GM19193 (cell line): ENCODE results near the gene RNF141.

Source experiments
- POLR2A ChIP-seq: IDR thresholded peaks from 4 replicates; pipeline ENCODE4 v1.6.1; 2011; ENCODE audit not compliant: insufficient read depth, insufficient read length; ENCODE audit errors: extremely low read depth

Gene RNF141, protein sequence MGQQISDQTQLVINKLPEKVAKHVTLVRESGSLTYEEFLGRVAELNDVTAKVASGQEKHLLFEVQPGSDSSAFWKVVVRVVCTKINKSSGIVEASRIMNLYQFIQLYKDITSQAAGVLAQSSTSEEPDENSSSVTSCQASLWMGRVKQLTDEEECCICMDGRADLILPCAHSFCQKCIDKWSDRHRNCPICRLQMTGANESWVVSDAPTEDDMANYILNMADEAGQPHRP

DNA sequence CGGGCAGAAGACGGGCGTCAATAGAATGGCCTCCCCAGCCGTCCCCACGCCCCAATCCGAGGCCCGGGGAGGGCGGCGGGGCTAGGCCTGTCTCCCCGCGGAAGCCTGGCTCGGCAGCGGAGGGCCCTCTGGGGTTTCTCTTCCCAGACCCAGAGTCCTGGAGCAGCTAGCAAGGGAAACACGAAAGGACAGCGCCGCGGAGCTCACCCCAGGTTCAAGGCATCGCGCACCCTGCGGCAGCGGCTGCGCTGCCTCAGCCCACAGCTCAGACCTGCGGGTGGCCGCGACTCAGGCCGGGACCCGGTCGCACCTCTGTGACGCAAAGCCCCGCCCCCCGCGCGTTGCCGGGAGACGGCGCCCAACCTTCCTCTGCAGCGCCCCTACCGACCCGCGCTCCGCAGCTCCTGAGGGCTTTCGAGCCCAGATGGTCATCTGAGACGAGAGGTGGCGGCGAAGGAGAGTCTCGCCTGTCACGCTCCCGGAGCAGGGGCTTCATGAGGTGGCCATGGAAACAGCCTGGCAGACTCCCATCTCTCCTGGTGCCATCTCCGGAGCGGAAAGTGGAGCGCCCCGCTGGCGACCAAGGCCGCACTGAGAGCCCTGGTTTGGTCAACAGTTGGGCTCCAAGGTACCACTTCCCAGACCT lies at the start of gene RNF141:
Gene RNF141, minus strand, starts transcription at position 273 of the 646 bp plus-strand sequence. CDS start 7,029 bp downstream, outside the sequence.
- TF ChIP-seq POLR2A, result peak; percentile 91

DNA sequence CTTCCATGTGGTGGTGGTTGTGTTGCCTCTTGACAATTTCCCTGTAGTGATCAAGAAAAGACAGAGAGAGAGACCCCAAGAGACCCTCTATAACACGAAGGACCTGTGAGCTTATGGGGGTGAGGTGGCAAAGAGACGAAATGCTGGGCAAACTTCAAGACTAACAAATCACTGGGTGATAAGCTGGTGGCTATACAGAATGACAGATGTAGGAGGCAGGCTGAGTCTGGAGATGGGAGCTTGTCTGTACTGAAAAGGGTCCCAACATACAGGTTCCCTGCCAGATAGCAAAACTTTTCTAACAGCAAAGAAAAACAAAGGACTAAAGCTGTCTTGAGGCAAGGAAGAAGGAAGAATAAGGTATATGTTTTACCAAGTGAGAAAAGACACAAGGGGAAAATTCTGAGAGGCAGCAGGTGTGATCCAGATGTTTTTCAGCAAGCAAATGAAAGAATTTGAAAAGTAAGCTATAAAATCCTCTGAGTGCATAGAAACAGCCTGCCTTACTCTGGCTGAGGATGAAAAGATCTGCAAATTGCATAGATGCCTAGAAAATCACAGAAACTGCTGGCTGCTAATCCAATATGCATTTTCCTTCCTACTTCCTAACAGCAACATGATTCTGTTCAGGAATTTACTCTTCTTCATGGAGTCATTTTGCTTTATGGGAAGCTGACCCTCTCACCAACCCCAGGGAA lies 49.4 kb upstream of the RNF141 start:
- no peak for TF ChIP-seq POLR2A

DNA sequence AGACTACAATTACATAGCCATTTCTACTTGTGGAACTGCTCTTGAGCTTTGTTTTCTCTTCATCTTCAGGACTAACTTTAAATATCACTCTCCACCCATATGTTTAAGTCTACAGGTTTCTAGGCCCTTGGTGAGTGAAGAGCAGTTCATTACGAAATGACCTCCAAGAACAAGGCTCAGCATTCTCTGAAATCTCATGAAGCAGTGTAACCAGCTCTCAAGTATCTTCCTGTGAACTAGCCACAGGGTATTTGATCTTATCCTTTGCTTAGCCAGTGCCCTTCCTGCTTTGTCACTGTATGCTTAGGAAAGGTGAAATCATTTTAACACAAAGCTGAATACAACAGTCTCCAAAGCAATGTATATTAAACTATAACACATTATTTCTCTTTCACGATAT lies 47.9 kb upstream of the RNF141 start:
- TF ChIP-seq POLR2A, result no peak

DNA sequence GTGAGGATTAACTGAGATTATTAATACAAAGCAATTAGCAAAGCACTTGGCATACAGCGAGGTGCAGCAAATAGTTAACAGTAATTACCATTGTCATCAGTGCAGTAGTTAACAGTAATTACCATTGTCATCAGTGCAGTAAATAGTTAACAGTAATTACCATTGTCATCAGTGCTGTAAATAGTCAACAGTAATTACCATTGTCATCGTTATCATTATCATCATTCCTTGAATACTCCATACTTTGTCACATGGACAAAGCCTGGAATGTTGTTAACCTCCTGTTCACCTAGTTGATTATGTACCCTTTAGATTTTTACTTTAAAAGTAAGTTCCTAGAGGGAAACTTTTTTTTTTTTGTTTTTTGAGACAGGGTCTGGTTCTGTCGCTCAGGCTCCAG lies 47.0 kb upstream of the RNF141 start:
- no peak for TF ChIP-seq POLR2A

DNA sequence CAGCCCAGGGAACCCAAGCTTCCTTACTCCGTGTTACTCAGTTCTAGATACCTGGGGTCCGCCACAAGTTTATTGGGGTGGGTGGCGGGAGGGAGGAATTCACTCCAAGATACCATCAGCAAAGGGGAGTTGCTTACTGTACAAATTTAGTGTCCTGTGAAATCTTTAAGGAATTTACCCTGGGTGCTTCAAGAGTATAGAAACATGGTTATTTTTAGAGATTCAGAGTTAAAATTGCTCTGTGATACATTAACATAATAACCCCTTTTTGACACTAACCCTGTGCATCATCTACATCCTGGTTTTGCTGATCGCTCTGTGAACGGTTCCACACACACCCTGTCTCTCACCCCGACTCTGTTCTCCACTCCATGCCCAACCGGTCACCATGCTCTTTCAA lies 46.4 kb upstream of the RNF141 start:
- TF ChIP-seq POLR2A, result no peak

DNA sequence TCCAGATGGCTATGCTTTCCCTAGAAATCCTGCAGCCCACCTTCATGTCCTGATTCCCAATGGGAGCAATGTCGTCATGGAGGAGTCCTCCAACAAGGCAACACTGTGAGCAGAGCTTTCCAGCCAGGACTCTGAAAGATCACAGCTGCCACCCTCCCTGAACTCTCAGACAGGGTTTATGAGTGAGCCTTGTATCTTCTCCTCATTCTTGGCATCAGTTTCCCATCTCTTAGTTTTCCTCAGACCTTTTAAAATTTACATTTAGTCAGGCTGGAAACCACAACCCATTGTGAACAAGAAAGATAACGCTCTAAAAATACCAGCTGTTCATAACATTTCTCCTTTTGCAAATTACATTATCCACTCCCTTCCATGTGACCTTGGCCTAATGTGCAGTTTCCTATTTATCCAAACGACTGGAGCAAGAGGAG lies 43.1 kb upstream of the RNF141 start:
- no peak for TF ChIP-seq POLR2A

DNA sequence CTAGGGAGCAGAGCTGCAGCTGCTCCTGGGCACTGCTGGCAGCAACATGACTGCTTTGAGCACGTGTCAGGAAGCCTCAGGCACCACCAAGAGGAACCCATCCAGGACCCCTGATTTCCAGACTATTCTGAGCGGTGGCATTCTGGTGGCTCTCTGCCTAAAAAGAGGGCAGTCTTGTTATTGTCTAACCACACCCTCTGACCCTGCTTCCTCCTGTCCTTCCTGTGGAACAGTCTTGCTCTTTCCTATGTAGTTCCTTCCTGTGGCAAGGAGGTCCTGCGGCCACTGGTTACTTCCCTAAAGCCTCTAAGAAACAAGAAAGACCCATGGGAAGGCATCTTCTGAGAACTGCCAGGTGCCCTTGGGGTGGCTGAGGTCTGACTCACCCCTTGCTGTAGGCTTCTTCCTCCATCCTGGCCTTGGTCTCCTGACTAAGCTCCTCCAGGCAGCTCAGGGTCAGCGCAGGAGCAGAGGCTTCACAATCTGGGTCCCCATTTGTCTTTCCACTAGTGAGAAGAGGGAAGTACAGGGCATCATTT lies 40.6 kb upstream of the RNF141 start:
- TF ChIP-seq POLR2A, result no peak

DNA sequence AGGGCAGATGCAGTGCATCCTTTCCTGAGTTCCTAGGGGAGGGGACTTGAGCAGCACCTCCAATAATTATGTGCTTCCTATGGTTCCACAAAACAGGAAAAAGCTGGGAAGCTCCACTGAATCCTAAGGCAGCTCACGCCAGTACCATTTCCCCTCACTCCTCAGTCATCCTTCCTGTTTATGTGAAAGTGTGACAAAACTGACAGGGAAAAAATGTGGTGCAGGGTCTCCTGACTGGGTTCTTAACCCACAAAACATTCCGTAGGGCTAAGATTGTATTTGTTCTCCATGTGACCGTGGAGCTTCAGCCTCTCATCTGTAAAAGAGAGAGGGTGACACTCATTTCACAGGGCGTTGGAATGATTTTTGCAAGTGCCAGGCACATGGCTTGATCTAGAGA lies 39.6 kb upstream of the RNF141 start:
- no peak for TF ChIP-seq POLR2A

DNA sequence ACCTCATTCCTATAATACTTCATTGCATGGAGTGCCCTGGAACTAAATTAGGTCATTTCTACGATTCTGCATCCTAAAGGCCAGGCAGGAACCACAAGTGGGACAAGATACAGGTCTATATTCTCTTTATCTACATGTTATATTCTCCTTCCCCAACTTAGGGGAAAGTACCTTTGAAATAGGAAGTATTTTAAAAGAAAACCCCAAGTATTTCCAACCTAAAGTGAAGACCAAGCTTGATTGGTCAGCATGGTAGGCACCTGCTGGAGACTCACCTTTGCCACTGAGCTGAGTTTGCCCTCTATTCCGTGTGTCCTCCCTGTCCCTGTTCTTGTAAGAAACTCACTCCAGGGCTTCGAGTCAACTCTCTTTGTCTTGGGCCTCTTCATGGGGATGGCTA lies 38.7 kb upstream of the RNF141 start:
- no peak for TF ChIP-seq POLR2A

DNA sequence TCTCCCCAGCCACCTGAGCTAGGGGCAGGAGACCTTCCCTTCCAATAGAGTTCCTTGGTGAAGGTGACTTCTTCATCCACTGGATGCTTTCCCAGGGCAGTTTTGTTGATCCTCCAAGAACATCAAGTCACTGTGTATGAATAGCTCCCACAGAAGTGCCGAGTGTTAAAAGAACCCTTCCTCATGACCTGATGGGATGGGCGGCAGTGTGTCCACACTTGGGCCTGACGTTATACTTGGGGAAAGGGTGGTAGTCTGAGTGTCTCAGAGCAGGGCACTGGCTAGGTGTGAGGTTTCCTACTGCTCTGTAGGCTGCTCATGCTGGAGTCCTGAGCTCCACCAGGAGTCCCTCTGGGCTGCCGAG lies 35.0 kb upstream of the RNF141 start:
- no peak for TF ChIP-seq POLR2A

DNA sequence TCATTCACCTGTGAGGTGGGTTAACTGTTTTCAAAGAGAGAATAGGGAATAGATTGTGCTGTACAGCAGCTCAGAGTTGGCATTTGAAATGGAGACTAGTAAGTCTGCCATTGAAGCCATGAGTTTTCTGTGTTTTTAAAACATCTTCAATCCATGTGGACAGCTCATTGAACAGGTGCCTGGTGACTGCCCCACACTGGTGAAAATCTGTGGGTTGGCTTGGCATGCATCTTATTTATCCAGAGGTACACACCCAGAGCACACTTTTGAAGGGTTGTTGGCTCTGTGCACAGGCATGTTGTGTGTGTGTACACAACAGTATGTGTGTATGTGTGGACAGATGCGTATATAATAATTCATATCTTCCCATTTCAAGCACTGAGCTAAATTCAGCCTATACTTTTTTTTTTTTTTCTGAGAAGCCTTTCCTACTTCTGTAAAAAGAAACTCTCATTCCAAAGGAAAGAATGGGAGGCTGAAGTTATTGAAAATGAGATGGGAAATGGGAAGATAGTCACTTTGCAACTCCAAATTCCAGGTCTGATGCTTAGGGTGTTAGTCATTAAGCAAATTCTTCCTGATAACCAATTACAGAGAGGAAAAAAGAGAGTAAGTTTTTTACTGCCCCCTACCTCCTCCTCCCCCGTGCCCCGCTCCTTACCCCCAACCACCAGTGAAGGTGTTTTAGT lies 34.5 kb upstream of the RNF141 start:
- no peak for TF ChIP-seq POLR2A

DNA sequence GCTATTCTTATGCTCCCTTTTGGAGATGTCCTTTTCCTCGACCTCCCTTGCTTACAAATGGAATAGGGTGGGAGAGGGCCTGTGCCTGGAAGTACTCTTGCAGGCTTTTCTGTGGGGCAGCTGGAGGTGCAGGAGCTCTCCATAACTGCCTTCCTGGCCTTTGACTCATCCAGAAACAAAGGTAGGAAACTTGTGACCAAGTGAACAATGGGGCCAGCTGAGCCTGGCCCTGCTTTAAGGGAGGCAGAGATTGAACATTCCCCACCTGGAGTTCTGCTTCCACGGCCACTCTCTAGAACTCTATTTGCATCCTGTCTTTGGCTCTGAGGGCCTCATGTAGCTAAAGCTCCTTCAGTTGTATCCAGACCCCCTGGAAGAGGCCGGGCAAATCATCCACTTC lies 32.6 kb upstream of the RNF141 start:
- no peak for TF ChIP-seq POLR2A

DNA sequence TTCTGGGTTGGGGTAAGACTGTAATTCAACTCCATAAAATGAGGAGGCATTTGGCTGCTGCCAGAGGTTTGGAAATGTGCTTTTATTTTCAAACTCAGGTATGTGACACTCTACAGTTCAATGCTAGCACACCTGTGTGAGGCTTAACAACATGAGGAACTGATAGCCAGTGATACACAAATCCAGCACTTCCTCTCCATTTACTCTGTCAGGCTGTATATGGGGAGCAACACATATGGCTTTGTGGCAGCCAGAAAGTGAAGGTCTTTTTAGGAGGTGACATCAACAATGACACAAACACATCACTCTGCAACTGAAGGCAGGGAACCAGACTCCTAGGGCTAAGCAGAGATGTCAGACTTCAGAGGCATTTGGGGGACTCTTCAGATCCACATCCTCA lies 32.0 kb upstream of the RNF141 start:
- TF ChIP-seq POLR2A, result no peak

DNA sequence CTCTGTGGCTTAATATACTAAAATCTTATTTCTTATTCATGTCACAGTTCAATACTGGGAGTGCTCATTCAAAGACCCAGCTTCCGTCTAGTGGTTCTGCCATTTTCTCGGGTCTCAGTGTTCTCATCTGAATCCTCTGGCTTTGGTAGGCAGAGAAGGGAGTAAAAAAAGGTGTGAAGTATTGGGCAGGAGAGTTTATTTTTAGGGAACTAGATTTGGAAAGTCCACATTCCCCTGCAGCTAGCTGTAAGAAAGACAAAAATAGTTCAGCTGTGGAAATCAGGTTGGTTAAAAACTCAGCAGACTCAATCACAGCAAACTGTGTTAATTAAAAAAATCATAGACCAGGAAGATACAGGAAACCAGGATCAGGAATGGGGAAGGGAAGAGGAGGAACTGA lies 31.5 kb upstream of the RNF141 start:
- TF ChIP-seq POLR2A, result no peak

DNA sequence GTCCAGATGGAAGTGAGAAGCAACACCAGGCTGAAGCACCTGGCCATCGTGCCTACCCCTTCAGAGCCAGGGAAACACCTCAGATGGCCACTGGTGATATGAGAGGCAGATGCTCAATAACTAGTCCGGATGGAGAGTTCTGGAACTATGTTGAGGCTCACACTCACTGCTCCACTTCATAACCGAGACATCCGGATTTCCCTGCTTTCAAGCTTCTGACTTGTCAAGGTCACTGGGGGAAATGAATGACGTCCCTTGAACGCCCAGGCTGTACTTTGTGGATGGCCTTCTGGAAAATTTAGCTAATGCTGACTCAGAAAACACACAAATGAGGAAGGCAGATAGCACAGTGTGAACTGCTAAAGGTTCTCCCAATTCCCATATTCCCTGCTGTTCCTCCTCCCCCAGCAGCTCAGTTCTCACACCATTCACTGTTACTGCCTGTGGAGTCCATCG lies 27.5 kb upstream of the RNF141 start, which contains the start of gene LYVE1:
Gene LYVE1, minus strand, starts transcription at position 180 of the 456 bp plus-strand sequence. Its CDS starts 133 bp downstream, at position 47.
- no peak for TF ChIP-seq POLR2A
